WERI-Rb-1 (cell line): ENCODE data around the gene KRTAP21-2.
"Not testable (repeated sequence)": the region's sequence is repeated elsewhere in the genome, so short reads cannot be mapped to it uniquely, and the experiment has no call there.

ENCODE experiments used
- DNase-seq: peaks from one replicate; pipeline ENCODE4 v3.0.0-alpha.2; 2020
- H3K27ac ChIP-seq: fragments of 250-450 bp; sonication (Bioruptor Pico); 2 replicates; pipeline ENCODE4 v1.5.1; 2020; ENCODE audit warnings: mild to moderate bottlenecking, moderate library complexity
- H3K27me3 ChIP-seq: fragments of 250-450 bp; sonication (Bioruptor Pico); 2 replicates; pipeline ENCODE4 v1.5.1; 2021; ENCODE audit warnings: mild to moderate bottlenecking, low read depth, moderate library complexity; ENCODE audit not compliant: insufficient read depth, severe bottlenecking
- H3K36me3 ChIP-seq: fragments of 250-450 bp; sonication (Bioruptor Pico); 2 replicates; pipeline ENCODE4 v1.5.1; 2020; ENCODE audit warnings: mild to moderate bottlenecking, moderate library complexity
- H3K4me3 ChIP-seq: 2 replicates; pipeline ENCODE4 v1.5.1; 2011; ENCODE audit warnings: low read depth, mild to moderate bottlenecking, control low read depth, low read length
- H3K9me3 ChIP-seq: fragments of 250-450 bp; sonication (Bioruptor Pico); 2 replicates; pipeline ENCODE4 v1.5.1; 2021; ENCODE audit warnings: mild to moderate bottlenecking, moderate library complexity; ENCODE audit not compliant: severe bottlenecking
- TF ChIP-seq, protein P1 (sequence below): IDR thresholded peaks from 2 replicates; pipeline ENCODE4 v1.5.1; 2011; ENCODE audit warnings: low read depth, mild to moderate bottlenecking, control low read depth, inconsistent platforms, low read length

The KRTAP21-2 gene

DNA sequence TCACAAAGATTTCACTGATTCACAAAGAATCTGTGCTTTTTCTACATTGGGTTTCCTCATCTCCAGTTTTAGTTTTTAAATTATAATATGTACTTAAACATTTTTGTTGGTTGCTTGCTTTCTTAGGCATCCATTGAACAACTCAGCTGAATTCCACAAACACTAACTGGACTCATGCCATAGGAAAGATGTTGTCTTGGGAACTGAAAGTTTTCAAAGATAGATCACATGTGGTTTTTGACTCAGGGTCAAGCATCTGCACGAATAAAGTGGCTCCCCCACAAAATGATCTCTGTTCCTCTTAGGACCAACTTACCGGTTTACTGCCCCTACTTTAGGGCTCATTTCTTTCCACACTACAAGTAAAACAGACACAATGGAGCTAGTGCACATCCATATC lies 11.2 kb upstream of the KRTAP21-2 start:
- Histone ChIP-seq H3K27ac (no peak overlapping the region), H3K27me3 (peaks cover 85% of the 10 kb centered on the region), H3K4me3 (no peak overlapping the region), H3K9me3 (no peaks in the 10 kb centered on the region), H3K36me3 (no peaks in the 10 kb centered on the region)
- no peak for DNase-seq
- TF ChIP-seq, protein P1, sequence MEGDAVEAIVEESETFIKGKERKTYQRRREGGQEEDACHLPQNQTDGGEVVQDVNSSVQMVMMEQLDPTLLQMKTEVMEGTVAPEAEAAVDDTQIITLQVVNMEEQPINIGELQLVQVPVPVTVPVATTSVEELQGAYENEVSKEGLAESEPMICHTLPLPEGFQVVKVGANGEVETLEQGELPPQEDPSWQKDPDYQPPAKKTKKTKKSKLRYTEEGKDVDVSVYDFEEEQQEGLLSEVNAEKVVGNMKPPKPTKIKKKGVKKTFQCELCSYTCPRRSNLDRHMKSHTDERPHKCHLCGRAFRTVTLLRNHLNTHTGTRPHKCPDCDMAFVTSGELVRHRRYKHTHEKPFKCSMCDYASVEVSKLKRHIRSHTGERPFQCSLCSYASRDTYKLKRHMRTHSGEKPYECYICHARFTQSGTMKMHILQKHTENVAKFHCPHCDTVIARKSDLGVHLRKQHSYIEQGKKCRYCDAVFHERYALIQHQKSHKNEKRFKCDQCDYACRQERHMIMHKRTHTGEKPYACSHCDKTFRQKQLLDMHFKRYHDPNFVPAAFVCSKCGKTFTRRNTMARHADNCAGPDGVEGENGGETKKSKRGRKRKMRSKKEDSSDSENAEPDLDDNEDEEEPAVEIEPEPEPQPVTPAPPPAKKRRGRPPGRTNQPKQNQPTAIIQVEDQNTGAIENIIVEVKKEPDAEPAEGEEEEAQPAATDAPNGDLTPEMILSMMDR: no peak

DNA sequence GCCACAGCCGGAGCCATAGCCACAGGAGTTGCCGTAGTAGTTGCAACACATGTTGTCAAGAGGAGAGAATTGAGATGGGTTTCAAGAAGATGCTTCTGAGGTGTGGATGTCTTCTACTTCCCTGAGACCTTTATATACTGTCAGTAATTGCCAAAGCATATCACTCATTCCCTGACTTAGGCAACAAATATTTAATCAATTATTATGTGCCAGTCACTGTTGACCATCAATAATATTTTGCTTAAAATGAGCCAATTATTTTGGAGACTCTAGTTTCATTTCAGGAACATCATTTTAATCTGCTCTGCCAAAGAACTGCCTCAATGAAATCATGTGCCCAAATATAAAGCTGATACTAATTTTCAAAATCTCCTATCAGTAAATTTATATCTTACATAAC lies 8.3 kb upstream of the KRTAP21-2 start, which contains the start of gene KRTAP21-1:
KRTAP21-1 (minus strand) TSS at position 101 of the 400 bp plus-strand sequence; CDS start at position 51, 50 bp downstream.
- not testable (repeated sequence) for H3K36me3 ChIP-seq, DNase-seq, H3K4me3 ChIP-seq, H3K9me3 ChIP-seq, H3K27ac ChIP-seq
- H3K27me3 ChIP-seq: peaks cover 84% of the 10 kb centered on the region

DNA sequence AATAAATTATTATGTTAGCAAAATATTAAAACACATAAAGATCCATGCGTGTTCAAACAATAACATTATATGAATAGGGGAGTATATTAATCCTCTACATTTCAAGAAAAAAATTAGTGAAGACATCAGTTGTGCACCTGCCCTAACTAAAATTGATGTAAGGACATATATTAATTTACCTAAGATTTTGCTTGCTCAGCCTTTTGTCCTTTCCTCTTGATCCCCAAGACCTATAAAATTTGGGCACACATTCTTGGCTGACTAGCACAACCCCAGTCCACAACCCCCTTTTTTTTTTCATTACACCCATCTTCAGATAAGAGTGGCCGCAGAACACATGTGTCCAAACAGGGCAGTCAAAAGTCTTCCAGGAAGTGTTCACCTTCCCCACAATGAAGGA lies 6.6 kb downstream of the KRTAP21-2 start:
- Histone ChIP-seq H3K4me3 (no peak overlapping the region), H3K9me3 (no peaks in the 10 kb centered on the region), H3K27me3 (peaks cover 46% of the 10 kb centered on the region), H3K27ac (no peak overlapping the region), H3K36me3 (no peaks in the 10 kb centered on the region)
- DNase-seq: no peak
- TF ChIP-seq, protein P1: no peak

DNA sequence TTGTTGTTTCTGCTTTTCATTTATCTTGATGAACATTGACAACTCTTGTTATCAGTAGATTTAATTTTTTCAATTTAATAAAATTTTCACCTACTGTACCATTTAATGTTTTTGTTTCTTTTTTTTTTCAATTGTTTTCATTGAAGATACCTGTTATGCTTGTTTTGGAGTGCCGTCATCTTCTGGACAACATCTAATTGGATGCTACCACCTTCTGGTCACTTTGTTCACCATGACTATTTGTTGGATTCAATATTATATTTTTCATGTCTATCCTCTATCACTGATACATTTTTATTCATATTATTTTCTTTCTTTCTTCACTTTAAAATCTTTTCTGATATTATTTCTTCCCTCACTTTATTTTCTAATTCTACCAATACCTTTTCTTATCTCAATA lies 14.0 kb downstream of the KRTAP21-2 start:
- no peak for DNase-seq
- H3K36me3 ChIP-seq: no peaks in the 10 kb centered on the region
- H3K27me3 ChIP-seq: peaks cover 61% of the 10 kb centered on the region
- TF ChIP-seq, protein P1: no peak
- H3K27ac ChIP-seq: no peak overlapping the region
- H3K9me3 ChIP-seq: no peaks in the 10 kb centered on the region
- no peak overlapping the region for H3K4me3 ChIP-seq

DNA sequence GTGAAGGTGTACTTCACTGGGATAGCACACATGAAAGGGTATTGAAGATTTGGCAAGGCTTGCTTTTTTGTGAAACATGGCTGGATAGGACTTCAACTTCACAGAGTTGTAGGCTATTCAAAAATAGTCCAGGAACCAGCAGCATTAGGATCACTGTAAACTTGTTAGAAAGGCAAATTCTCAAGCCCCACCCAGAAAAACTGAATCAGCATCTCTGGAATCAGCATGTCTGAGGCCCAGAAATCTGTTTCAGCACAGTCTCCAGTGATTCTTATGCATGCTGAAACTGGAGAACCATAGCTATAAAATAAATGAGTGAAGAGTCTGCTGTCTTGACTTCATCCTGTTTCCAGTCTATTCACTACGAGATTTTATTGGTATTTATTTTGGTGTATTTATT lies 20.3 kb downstream of the KRTAP21-2 start:
- no peaks in the 10 kb centered on the region for H3K36me3 ChIP-seq

DNA sequence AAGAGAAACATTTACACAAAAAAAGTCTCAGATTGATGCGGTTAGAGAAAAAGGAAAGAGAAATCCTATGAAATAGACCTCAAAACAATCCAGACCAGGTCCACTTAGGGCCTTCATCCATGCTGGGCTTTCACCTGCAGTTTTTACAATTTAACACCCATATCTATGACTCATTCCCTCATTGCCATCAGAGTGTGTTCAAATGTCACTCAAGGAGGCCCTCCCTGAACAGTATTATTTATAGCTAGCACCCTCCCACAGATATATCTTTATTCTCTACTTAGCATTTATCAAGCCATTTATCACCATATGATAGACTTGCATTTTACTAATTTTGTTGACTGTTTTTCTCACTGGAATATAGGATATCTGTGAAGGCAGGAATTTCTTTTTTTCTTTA lies 27.7 kb downstream of the KRTAP21-2 start:
- Histone ChIP-seq H3K27me3 (peaks cover 72% of the 10 kb centered on the region), H3K9me3 (no peaks in the 10 kb centered on the region), H3K36me3 (no peaks in the 10 kb centered on the region), H3K4me3 (no peak overlapping the region), H3K27ac (no peak overlapping the region)
- TF ChIP-seq, protein P1: no peak
- no peak for DNase-seq

More for the DNA sequence above, 20.3 kb downstream of the KRTAP21-2 start:
- Histone ChIP-seq H3K27ac (no peak overlapping the region), H3K4me3 (no peak overlapping the region), H3K27me3 (peaks cover 61% of the 10 kb centered on the region), H3K9me3 (no peaks in the 10 kb centered on the region)
- TF ChIP-seq, protein P1: no peak
- no peak for DNase-seq
